ENCODE measurements around the gene HOXB5.

Gene HOXB5

DNA sequence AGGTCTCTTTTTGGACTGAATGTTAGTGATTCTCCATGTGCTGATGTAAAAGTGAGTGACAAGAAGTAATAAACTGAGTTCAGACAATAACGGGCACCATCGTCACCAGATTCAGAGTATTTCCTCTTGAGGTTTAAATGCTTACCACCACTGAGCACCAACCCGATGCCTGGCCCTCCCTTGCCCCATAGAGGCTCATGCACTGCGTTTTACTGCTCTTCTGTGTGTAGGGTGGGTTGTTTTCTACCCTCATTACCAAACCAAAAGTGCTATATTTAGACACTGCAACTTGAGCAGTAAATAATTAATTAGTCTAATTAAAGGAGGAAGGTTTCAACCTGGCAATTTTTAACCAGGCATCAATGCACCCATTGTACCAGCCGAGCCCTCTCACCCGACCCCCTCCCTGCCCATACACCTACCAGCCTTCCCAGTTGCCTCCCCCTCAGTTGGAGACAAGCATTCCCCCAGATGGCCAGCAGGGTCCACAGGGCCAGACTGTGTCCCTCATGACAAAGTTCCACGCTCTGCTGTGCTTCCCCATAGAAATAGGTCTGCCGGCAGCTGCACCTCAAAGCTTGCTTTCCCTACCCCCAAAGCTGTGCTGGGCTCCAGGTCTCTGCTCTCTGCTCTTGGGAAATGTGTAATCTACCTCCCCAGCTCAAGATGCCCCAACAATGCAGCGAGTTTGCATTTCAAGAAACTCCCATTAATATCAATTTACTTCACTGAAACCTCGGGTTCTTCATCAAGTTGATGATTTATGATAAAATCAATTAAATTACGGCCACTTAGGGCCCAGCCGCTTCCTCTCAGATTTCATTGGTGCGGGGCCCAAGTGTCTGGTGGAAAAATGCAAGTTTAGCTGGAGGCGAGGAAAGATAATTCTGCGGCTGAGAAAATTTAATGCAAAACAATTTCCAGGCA, 31.4 kb downstream of the HOXB5 start:
- H3K4me3 ChIP-seq (replicated peaks; ENCODE audit: low read depth, low read length): no peak overlapping the region
- TF ChIP-seq CTCF (IDR thresholded peaks at IDR 0.05; ENCODE audit: low read depth, low read length, missing control alignments): peak; percentile 28
- DNase-seq (ENCODE audit: extremely low read depth, low read depth): no peak

DNA sequence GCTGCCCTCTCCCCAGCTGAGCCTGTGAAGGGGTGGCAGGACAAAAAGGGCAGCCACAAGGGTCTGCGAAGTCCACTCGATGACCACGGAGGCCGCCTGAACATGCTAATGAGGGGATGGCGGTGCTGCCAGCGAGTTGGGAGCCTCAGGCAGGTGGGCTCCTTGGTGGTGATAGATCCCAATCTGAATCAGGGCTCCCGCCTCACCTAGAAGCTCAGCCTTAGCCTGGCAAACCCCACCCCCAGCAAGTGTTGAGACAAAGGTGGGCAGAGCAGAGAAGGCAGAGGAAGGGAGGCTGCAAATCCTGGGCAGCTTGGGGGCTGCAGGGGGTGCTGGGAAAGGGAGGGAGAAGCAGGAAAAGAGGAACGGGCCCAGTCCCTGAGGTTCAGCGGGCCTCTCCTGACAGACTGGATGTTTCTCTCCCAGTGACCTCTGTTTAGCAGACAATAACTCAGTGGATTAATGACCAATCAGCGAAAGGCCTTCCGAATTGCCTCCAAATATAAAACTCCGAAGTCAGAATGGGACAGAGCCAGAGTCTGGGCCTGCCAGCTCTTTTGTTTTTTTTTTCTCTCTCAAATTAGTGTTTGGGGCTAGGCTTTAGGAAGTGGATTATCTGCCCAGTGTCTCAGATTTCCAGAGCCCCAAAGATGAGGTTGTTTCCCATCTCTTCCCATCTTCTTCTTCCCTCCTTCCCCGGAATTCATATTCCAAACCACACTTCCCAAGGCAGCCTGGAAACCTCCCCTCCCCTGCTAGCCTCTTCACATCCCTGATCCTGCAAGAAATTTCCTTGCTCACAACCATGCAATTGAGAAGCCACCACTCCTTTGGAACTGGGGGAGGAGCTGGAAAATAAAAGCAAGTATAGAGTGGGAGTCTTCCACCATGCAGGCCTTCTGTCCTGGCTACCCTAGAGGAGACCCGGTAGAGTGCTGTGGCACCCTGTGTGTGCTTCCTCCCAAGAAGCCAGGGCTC, 33.5 kb downstream of the HOXB5 start:
- TF ChIP-seq CTCF (IDR thresholded peaks at IDR 0.05; ENCODE audit: low read depth, low read length, missing control alignments): no peak
- no peak for DNase-seq (ENCODE audit: extremely low read depth, low read depth)
- no peak overlapping the region for H3K4me3 ChIP-seq (replicated peaks; ENCODE audit: low read depth, low read length)

GRCh38 chr17:48559122-48559839, 34.3 kb downstream of the HOXB5 start:
- no peak overlapping the region for H3K4me3 ChIP-seq (replicated peaks; ENCODE audit: low read depth, low read length)
- no peak for DNase-seq (ENCODE audit: extremely low read depth, low read depth)

DNA sequence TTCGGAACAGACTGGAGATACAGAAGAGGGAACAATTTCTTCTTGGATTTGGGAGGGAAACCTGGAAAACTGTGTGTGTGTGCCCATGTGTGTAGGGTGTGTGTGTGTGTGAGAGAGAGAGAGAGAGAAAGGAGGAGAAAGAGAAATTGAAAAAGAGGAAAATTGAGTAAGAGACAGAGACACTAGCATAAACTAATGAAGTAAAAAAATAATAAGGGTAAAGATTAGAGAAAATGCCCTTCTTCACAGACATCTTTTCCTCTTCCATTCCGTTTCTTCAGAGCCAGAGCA, 34.8 kb downstream of the HOXB5 start:
- no peak for TF ChIP-seq CTCF (IDR thresholded peaks at IDR 0.05; ENCODE audit: low read depth, low read length, missing control alignments)
- no peak overlapping the region for H3K4me3 ChIP-seq (replicated peaks; ENCODE audit: low read depth, low read length)
- DNase-seq (ENCODE audit: extremely low read depth, low read depth): no peak

More at GRCh38 chr17:48559122-48559839, 34.3 kb downstream of the HOXB5 start:
- TF ChIP-seq CTCF (IDR thresholded peaks at IDR 0.05; ENCODE audit: low read depth, low read length, missing control alignments): no peak

GRCh38 chr17:48558057-48558830, 35.3 kb downstream of the HOXB5 start:
- H3K4me3 ChIP-seq (replicated peaks; ENCODE audit: low read depth, low read length): no peak overlapping the region
- no peak for TF ChIP-seq CTCF (IDR thresholded peaks at IDR 0.05; ENCODE audit: low read depth, low read length, missing control alignments)
- no peak for DNase-seq (ENCODE audit: extremely low read depth, low read depth)
